RCC 7860 (cell line): ENCODE data around the gene ADCY9.
A peak's percentile ranks its signal among the peaks of the same experiment; 100 is the strongest.
"Not testable (repeated sequence)": the region's sequence is repeated elsewhere in the genome, so short reads cannot be mapped to it uniquely, and the experiment has no call there.

Source experiments
- DNase-seq: peaks from one replicate; pipeline ENCODE4 v3.0.0-alpha.2; 2015; ENCODE audit warnings: low spot score
- FAIRE-seq: peaks from 2 replicates; lab custom pipeline; 2012; peaks lifted over from hg19 to GRCh38; lab: Jason Lieb, UNC

ADCY9 gene

DNA sequence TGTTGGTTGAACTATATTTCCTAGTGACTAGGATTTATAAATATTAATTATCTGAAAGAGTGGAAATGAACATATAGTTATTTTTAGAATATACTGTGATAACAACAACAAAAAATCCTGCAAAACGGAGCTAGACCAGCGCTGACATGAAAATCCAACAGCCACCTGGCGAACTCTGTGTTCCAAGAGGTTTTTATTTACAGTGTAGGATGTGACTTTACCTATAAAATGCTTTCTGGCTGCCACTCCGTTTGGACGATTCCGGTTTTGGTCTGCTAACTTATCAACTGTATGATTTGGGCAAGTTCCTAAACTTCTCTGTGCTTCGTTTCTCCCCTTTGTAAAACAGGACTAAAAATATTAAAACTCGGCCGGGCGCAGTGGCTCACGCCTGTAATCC is 73.7 kb downstream of the ADCY9 start:
- DNase-seq, result no peak
- FAIRE-seq, result no peak

- no peak for DNase-seq
- FAIRE-seq, result no peak
These were observed 77.8 kb downstream of the ADCY9 start for GRCh38 chr16:4038448-4038847.

- FAIRE-seq, DNase-seq: not testable (repeated sequence)
These were observed 79.3 kb downstream of the ADCY9 start for GRCh38 chr16:4036952-4037351.

DNA sequence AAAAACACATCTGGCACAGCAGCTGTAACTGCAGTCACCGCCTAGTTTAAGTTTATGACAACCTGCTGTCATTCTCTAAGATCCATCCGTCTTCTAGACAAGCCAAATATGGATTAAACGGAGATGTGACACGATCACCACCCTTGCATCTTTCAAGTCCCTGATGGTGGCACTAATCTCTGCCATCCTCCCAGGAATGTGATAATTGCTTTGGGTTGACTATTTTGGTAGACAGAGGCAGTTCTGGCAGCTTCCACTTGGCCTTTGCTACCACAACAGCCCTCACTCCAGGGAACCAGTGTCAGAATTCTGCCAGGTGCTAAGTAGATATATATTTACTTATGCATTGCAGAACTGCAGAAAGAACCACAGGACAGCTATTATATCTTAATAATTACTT is 81.3 kb downstream of the ADCY9 start:
- DNase-seq (no peak), FAIRE-seq (no peak)

- DNase-seq (no peak), FAIRE-seq (no peak)
These were observed 82.3 kb downstream of the ADCY9 start for GRCh38 chr16:4033951-4034350.

DNA sequence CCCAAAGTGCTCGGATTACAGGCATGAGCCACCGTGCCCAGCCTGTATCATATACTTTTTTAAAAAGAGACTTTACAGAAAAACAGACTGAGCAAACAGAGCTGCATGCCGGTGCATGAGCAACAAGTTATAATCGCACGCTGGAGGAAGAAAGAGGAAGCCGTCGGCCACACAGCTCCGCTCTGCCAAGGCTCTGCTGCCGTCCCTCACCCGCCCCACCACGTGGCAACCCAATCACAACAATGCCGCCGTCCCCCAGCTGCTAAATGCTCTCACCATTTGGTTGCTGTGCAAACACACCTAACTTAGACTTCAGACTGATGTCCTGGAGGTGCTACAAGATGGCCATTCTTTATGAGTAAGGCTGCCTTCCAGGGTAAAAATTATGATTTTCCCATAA is 83.5 kb downstream of the ADCY9 start:
- DNase-seq (no peak), FAIRE-seq (no peak)

GRCh38 chr16:4028144-4028543 is 88.1 kb downstream of the ADCY9 start:
- no peak for FAIRE-seq
- DNase-seq, result no peak

- no peak for FAIRE-seq
- no peak for DNase-seq
These were observed 89.4 kb downstream of the ADCY9 start for GRCh38 chr16:4026854-4027253.

DNA sequence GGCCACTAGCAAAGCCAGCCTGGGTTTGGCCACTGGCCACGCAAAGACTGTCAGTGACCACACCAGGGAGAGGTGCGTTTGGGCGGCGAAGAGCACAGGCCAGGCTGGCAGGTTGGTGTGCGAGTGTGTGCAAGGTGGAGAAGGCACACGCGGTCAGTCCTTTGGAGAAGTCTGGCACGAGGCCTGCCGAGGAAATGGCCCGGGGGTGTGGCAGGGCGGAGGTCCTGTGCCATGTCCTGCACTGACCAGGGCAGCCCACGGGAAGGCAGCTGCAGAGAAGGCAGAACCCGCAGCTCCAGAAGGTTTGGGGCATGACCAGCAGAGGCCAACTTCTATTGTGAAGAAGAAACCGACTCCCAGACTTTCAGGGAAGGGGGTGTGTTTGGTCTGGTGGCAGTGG is 90.8 kb downstream of the ADCY9 start:
- DNase-seq, result no peak
- no peak for FAIRE-seq

GRCh38 chr16:4021916-4022315 is 94.3 kb downstream of the ADCY9 start:
- no peak for FAIRE-seq
- no peak for DNase-seq

DNA sequence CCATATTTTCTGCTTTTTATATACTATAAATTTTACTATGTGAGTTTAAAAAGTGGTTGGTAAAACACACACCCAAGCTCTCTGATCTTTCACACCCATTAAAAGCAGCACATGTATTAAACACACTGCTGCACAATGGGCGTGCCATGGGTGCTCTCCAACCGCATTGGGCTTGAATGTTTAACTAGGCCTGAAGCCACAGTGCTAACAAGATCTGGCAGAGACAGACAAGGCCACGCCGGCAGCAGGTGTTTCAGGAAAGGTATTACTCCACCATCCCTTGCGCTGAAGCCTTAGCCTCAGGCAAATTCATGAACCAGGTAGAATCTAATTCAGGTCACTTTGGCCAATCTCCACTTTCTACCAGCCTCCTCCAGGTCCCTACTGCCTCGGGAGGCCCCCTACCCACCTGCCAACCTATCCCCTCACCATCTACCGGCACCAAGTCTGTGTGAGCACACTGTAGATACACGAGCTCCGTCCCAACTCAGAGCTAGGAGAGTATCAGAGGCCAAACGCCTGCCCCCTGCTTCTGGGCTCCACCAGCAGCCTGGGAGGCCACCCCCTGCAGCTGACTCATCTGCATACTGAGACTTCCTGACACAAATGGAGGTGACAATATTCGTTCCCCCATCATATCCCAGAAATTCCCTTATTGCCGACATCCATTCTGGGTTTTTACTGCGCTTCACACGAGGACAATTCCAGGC is 95.0 kb downstream of the ADCY9 start:
- DNase-seq (no peak), FAIRE-seq (no peak)

DNA sequence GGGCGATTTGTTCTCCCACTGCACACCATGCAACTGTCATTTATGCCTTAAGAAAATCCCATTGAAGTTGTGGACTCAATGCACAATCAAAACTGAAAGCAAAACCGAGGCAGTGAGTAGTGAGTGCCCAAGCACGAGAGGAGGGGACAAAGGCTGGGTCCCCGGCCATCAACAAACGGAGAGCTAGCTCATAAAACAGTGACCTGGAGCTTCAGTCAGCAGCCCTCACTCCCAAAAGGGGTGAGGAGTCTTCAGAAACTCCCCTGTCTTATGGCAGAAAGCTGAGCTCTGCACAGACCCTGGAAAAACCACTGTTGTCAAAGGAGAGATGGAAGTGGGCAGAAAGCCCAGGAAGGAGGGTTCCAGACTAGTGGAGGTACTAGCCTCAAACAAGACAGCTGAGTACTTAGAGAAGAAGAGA is 96.9 kb downstream of the ADCY9 start:
- no peak for DNase-seq
- no peak for FAIRE-seq

DNA sequence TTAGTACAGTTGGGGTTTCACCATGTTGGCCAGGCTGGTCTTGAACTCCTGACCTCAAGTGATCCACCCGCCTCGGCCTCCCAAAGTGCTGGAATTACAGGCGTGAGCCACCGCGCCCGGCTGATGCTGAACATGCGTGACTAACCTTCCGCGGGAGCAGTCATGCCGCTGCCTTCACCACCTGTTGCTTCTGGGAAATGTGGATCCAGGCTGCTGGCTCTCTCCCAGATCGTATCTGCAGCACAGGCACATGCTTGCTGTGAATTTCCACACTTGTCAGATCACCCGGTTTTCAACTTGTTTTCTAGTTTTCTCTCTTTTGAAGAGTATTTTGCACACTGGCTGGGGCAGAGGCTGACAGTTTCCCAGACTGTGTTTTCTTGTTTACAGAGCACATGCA is 97.9 kb downstream of the ADCY9 start:
- FAIRE-seq (no peak), DNase-seq (no peak)

- no peak for DNase-seq
- FAIRE-seq, result no peak
These were observed 98.4 kb downstream of the ADCY9 start for GRCh38 chr16:4017807-4018206.

GRCh38 chr16:4016658-4017057 is 99.6 kb downstream of the ADCY9 start:
- FAIRE-seq, result no peak

DNA sequence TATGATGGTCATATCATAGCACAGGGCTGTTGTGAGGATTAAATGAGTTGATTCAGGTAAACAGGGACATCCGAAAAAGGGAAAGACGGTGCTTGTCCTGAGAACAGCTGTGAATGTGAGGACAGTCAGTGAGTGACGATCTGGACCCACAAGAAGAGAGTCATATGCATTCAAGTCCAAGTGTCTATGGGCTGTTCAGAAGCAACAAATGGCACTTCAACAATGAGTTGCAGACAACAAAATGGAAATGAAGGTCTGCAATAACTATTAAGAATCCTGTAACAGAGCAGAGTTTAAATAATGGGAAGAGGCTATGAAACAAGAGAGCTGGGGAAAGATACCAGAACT is 100.3 kb downstream of the ADCY9 start:
- FAIRE-seq, result no peak
- no peak for DNase-seq

More at GRCh38 chr16:4016658-4017057, 99.6 kb downstream of the ADCY9 start:
- no peak for DNase-seq

- peak; percentile 80 for DNase-seq
- peak; percentile 69 for FAIRE-seq
These were observed 100.8 kb downstream of the ADCY9 start for GRCh38 chr16:4015275-4016004.

- FAIRE-seq, result no peak
These were observed 104.2 kb downstream of the ADCY9 start for GRCh38 chr16:4011940-4012629.

GRCh38 chr16:4011225-4011939 is 104.9 kb downstream of the ADCY9 start:
- FAIRE-seq, result no peak
- DNase-seq, result no peak

More at GRCh38 chr16:4011940-4012629, 104.2 kb downstream of the ADCY9 start:
- no peak for DNase-seq

DNA sequence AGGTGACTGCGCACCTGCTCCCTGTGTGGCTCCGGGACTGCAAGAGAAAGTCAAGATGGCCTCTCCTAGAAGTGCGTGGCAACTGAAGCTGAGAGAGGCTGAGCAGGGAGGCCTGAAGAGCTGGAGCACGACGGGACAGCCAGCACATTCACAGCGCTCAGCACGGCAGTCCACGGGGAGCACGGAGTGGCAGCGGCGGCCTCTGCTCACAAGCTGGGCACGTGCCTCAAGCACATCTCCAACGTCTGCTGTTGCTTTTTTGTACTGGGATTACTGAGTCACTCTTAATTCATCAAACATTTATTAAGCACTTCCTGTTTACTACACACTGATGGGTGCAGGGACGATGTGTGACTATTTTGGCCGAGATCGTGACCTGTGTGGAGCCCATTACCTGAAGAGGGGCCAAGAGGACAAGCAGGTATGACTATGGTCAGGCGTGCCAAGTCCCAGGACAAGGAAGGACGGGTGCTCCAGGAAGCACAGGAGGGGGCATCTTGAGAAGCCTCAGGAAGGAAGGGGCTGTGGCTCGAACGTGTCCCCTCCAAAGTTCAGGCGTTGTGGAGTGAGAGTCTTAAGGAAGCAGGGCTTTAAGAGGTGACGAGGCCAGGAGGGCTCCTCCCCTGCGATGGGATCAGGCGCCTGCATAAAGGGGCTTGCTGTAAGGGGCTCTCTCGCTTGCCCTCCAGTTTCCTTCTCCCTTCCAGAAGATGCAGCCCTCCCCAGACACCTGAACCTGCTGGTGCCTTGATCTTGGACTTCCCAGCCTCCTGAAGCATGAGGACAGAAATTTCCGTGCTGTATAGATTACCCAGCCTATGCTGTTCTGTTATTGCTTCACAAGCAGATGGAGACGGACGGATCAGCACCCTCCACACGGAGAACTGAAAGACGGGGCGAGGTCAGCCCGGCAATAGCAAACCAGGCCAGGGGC is 105.8 kb downstream of the ADCY9 start:
- DNase-seq (no peak), FAIRE-seq (no peak)
